Left ventricle myocardium inferior (tissue), 1 donor: Measurements from ENCODE around the gene PPM1E. TPM values are rescaled to one million over a fixed set of nuclear protein-coding genes. Genes with fewer than 3 reads are reported as not detected.

Experiments used
- DNase-seq: peaks from one replicate; pipeline ENCODE4 v3.0.0-alpha.2; 2020
- H3K27ac ChIP-seq: fragments of 200-600 bp; replicated peaks from 2 replicates; pipeline ENCODE4 v1.8.0; 2021
- H3K27me3 ChIP-seq: fragments of 200-600 bp; 2 replicates; pipeline ENCODE4 v1.8.0; 2021; ENCODE audit warnings: low read depth
- H3K36me3 ChIP-seq: fragments of 200-600 bp; 2 replicates; pipeline ENCODE4 v1.8.0; 2021
- H3K4me1 ChIP-seq: fragments of 200-600 bp; 2 replicates; pipeline ENCODE4 v1.8.0; 2021
- H3K4me3 ChIP-seq: fragments of 200-600 bp; 2 replicates; pipeline ENCODE4 v1.8.0; 2021; ENCODE audit warnings: mild to moderate bottlenecking, moderate library complexity
- H3K9me3 ChIP-seq: fragments of 200-600 bp; replicated peaks from 2 replicates; pipeline ENCODE4 v1.8.0; 2021
- intact Hi-C: fragments of 100-400 bp; cut with micrococcal nuclease; formaldehyde crosslinking; loops from one replicate; pipeline ENCODE4 v1.11.0; 2022
- total RNA-seq: library from RNA; stranded (reverse); fragmentation: NEBNext Ultra II Directional; extraction: Animal tissue kit (Norgen Biotek cat#: 25700); gene quantifications from one replicate; pipeline ENCODE4 v1.2.1, GENCODE V29; 2021
- TF ChIP-seq, protein P1 (sequence below): fragments of 200-600 bp; IDR thresholded peaks from 2 replicates; pipeline ENCODE4 v1.8.0; 2021; ENCODE audit warnings: antibody characterized with exemption, mild to moderate bottlenecking, borderline replicate concordance
- donor health status: DM: no; HTN: yes; CAD: no; lungs with severe emphysema.

PPM1E gene
- total RNA-seq, 1 donor from 2014 or later, result 0.80 TPM

- Histone ChIP-seq H3K9me3 (no peaks in the 10 kb centered on the region), H3K27ac (no peak overlapping the region), H3K36me3 (peaks cover 7% of the 10 kb centered on the region), H3K27me3 (no peaks in the 10 kb centered on the region), H3K4me3 (no peak overlapping the region), H3K4me1 (no peaks in the 10 kb centered on the region)
- TF ChIP-seq, protein P1, sequence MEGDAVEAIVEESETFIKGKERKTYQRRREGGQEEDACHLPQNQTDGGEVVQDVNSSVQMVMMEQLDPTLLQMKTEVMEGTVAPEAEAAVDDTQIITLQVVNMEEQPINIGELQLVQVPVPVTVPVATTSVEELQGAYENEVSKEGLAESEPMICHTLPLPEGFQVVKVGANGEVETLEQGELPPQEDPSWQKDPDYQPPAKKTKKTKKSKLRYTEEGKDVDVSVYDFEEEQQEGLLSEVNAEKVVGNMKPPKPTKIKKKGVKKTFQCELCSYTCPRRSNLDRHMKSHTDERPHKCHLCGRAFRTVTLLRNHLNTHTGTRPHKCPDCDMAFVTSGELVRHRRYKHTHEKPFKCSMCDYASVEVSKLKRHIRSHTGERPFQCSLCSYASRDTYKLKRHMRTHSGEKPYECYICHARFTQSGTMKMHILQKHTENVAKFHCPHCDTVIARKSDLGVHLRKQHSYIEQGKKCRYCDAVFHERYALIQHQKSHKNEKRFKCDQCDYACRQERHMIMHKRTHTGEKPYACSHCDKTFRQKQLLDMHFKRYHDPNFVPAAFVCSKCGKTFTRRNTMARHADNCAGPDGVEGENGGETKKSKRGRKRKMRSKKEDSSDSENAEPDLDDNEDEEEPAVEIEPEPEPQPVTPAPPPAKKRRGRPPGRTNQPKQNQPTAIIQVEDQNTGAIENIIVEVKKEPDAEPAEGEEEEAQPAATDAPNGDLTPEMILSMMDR, result no peak
- no peak for DNase-seq
- intact Hi-C loops, result no loop called here
Measured at GRCh38 chr17:58728798-58729197, 26.9 kb upstream of the PPM1E start.

GRCh38 chr17:58730937-58731336, 24.7 kb upstream of the PPM1E start:
- TF ChIP-seq, protein P1, result no peak
- H3K27ac ChIP-seq, result no peak overlapping the region
- H3K4me1 ChIP-seq, result no peaks in the 10 kb centered on the region
- no peak overlapping the region for H3K4me3 ChIP-seq
- no peak for DNase-seq
- intact Hi-C loops, result no loop called here
- H3K9me3 ChIP-seq, result no peaks in the 10 kb centered on the region
- peaks cover 17% of the 10 kb centered on the region for H3K36me3 ChIP-seq
- H3K27me3 ChIP-seq, result no peaks in the 10 kb centered on the region

DNA sequence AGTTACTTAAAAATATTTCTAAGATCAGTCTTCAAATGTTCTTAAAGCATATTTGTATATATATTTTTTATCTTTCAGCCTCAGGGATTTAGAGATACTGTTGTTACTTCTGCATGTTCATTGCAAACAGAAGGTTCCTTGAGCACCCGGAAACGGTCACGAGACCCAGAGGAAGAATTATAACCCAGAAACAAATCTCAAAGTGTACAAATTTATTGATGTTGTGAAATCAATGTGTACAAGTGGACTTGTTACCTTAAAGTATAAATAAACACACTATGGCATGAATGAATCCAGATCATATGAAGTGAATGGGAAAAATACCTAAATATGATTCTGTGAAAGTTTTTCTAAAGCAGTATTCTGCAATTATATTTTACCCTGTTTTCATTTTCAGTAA, 21.6 kb upstream of the PPM1E start:
- peaks cover 17% of the 10 kb centered on the region for H3K36me3 ChIP-seq
- no peaks in the 10 kb centered on the region for H3K4me1 ChIP-seq
- no peak overlapping the region for H3K27ac ChIP-seq
- no peak for DNase-seq
- intact Hi-C loops, result no loop called here
- no peaks in the 10 kb centered on the region for H3K27me3 ChIP-seq
- H3K4me3 ChIP-seq, result no peak overlapping the region
- TF ChIP-seq, protein P1, result no peak
- no peaks in the 10 kb centered on the region for H3K9me3 ChIP-seq

DNA sequence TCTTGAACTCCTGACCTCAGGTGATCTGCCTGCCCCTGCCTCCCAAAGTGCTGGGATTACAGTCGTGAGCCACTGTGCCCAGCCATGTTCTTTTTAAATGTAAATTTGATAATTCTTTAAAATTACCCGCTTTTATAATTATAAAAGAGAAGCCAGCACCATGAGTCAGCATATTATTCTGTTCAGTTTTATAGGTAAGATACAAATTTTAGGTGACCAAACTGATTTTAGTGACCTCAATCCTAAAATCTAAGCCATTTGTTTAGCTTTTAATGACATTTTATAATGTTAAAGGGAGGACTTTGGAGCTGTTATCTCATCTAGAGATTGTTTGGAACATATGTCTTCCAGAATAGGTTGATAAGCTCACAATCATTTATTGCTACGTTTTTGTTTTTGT, 20.8 kb upstream of the PPM1E start:
- no peak overlapping the region for H3K27ac ChIP-seq
- H3K27me3 ChIP-seq, result no peaks in the 10 kb centered on the region
- no peak for DNase-seq
- H3K4me3 ChIP-seq, result no peak overlapping the region
- intact Hi-C loops, result no loop called here
- no peaks in the 10 kb centered on the region for H3K4me1 ChIP-seq
- H3K36me3 ChIP-seq, result peaks cover 17% of the 10 kb centered on the region
- no peaks in the 10 kb centered on the region for H3K9me3 ChIP-seq
- TF ChIP-seq, protein P1, result no peak

DNA sequence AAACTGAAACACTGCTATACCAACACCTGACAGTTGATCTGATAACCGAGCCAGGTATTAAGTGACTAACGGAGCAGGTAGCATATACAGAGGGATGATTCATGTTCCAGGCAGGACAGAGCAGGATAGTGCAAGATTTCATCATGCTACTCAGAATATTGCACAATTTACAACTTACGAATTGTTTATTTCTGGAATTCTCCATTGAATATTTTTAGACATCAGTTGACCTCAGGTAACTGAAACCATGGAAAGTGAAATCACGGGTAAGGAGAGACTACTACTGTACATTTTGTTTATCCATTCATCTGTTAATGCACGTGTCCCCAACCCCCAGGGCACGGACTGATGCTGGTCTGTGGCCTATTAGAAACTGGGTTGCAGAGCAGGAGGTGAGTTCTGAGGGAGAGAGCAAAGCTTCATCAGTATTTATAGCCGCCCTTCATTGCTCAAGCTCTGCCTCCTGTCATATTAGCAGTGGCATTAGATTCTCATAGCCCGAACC, 14.5 kb upstream of the PPM1E start:
- Histone ChIP-seq H3K4me3 (no peak overlapping the region), H3K9me3 (no peaks in the 10 kb centered on the region), H3K27ac (no peak overlapping the region), H3K36me3 (no peaks in the 10 kb centered on the region), H3K4me1 (no peaks in the 10 kb centered on the region), H3K27me3 (no peaks in the 10 kb centered on the region)
- TF ChIP-seq, protein P1, result no peak
- DNase-seq, result no peak
- intact Hi-C loops, result no loop called here
